RCC 7860 (cell line): ENCODE measurements around the gene KLF12.

Source experiments
- DNase-seq: peaks from one replicate; pipeline ENCODE4 v3.0.0-alpha.2; 2015; ENCODE audit warnings: low spot score
- FAIRE-seq: peaks from 2 replicates; lab custom pipeline; 2012; peaks lifted over from hg19 to GRCh38; lab: Jason Lieb, UNC

Gene KLF12

GRCh38 chr13:74104661-74105275 lies 29.4 kb downstream of the KLF12 start:
- no peak for FAIRE-seq
- no peak for DNase-seq

GRCh38 chr13:74103970-74104555 lies 30.1 kb downstream of the KLF12 start:
- DNase-seq (peak; percentile 56), FAIRE-seq (peak; percentile 95)

- FAIRE-seq (no peak), DNase-seq (no peak)
These were observed 31.0 kb downstream of the KLF12 start for GRCh38 chr13:74103196-74103595.

GRCh38 chr13:74102691-74103090 lies 31.5 kb downstream of the KLF12 start:
- DNase-seq, result no peak
- no peak for FAIRE-seq

GRCh38 chr13:74101436-74101835 lies 32.8 kb downstream of the KLF12 start:
- FAIRE-seq (no peak), DNase-seq (no peak)

GRCh38 chr13:74098077-74098476 lies 36.1 kb downstream of the KLF12 start:
- FAIRE-seq (no peak), DNase-seq (no peak)

GRCh38 chr13:74097116-74097515 lies 37.1 kb downstream of the KLF12 start:
- FAIRE-seq (no peak), DNase-seq (no peak)

- FAIRE-seq (no peak), DNase-seq (no peak)
These were observed 40.5 kb downstream of the KLF12 start for GRCh38 chr13:74093691-74094090.

- FAIRE-seq (no peak), DNase-seq (no peak)
These were observed 41.5 kb downstream of the KLF12 start for GRCh38 chr13:74092711-74093110.

- DNase-seq (no peak), FAIRE-seq (no peak)
These were observed 43.2 kb downstream of the KLF12 start for GRCh38 chr13:74090869-74091605.

GRCh38 chr13:74090397-74090796 lies 43.8 kb downstream of the KLF12 start:
- DNase-seq, result no peak
- no peak for FAIRE-seq

- no peak for DNase-seq
- no peak for FAIRE-seq
These were observed 46.8 kb downstream of the KLF12 start for GRCh38 chr13:74087357-74087756.
